ENCODE measurements around the gene TLL2.

TLL2 gene

DNA sequence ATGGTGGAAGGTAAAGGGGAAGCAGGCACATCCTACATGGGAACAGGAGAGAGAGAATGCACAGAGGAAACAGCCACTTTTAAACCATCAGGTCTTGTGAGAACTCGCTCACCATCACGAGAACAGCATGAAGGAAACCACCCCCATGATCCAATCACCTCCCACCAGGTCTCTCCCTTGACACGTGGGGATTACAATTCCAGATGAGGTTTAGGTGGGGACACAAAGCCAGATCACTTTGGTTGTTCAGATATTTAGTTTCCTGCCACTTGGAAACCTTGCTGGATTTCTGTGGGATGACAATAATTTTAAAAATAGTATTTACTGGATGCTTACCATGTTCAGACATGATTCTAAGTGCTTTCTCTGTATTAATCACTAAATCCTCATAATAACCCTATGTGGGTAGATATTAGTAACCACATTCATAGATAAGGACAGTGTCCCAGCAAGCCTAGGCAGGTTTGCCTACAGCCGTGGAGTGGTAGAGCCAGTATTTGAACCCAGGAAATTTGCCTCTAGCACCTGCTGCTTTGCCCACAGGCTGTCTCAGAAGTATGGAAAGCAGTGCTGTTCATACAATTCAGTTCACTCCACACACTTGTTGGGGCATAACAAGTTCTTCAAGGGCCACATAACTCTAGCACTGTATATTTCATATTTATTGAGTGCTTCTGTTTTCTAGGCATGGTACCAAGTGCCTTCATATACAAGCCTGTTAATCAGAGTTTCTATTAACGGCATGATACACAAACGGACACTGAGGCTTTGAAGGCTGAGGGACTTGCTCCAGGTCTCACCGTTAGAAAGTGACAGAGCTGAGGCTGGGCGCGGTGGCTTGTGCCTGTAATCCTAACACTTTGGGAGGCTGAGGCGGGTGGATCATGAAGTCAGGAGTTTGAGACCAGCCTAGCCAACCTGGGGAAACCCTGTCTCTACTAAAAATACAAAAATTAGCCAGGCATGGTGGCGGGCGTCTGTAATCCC, 8.3 kb downstream of the TLL2 start:
- DNase-seq: no peak

DNA sequence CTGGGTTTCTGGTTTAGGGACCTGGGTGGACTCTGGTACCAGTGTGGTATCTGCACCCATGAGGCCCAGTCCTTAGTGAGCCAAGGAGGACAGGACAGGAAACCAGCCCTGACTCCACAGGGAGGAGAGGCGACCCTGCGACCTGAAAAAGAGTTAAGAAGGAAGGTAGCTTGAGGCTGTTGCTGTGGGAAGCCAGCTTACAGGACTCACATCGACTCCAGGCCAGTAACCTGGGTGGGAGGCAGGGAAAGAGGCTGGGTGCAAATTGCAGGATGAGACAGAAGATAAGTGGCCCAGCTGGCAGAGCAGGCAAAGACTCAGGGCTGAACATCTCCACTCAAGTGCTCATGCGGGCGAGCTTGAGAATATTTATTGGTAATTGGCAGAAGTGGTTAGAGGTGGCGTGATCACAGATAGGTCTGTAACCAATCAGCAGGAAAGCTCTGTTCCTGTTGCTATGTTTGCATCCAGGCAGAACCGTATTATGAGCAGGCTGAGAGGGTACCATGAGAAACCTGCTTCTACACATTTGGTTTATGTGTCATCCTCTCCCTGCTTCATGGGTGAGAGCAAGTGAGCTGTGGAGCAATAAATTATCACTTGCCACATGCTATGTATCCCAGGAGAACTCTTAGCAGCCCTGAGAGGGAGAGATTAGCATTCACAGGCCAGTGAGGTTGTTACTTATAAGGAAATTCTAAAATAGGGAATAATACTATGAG, 11.0 kb downstream of the TLL2 start:
- no peak for DNase-seq

DNA sequence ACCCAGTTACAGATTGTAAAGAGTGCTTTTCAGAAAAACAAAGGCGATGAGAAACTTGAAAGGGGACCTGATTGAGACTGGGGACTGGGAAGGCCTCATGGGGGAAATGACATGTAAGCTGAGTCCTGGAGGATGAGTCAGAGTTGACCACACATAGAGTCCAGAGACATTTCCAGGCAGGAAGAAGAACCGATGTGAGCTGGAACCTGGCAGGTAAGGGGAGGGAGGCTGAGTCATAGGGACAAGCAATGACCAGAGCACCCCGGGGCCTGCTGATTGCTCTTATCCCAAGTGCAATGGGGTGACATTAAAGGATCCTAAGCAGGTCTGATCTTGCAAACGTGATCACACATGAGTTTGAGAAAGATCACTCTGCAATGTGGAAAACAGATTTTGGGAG, 11.7 kb downstream of the TLL2 start:
- DNase-seq: no peak

DNA sequence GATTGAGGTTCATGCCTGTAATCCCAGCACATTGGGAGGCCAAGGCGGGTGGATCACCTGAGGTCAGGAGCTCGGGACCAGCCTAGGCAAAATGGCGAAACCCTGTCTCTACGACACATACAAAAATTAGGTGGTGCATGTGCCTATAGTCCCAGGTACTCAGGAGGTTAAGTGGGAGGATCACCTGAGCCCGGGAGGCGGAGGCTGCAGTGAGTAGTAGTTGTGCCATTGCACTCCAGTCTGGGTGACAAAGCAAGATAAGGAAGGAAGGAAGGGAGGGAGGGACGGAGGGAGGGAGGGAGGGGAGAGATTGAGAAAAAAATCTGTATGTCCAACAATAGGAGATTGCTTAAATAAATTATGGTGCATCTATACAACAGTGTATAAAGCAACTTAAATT, 13.2 kb downstream of the TLL2 start:
- DNase-seq: no peak

DNA sequence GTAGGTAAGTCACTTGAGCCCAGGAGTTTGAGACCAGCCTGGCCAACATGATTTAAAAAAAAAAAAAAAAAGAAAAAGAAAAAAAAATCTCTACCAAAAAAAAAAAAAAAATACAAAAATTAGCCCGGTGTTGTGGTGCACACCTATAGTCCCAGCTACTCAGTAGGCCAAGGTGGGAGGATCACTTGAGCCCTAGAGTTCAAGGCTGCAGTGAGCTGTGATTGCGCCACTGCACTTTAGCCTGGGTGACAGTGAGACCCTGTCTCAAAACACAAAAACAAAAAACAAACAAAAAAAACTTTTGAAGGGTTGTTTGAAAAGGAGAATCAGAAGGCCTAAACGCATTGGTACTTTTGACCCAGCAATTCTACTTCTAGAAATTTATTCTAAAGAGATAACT, 13.7 kb downstream of the TLL2 start:
- DNase-seq: no peak

DNA sequence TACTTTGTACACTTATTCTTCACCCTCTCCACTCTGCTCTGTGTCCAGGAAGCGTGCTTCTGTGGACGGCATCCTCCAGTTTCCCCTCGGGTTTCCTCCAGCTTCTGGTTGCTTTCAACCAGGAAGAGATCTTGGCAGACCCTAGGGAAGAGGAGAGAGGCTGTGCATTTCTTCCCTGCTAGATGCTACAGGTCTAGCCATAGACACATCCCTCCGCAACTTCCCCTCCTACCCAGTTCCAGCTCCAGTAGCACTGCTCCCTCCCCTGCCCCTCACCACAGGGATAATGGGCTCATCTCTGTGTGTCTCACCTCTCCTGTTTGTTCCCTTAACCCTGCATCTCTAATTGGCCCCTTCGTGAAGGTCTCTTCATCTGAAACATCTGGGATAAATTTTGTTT, 16.3 kb downstream of the TLL2 start:
- no peak for DNase-seq

DNA sequence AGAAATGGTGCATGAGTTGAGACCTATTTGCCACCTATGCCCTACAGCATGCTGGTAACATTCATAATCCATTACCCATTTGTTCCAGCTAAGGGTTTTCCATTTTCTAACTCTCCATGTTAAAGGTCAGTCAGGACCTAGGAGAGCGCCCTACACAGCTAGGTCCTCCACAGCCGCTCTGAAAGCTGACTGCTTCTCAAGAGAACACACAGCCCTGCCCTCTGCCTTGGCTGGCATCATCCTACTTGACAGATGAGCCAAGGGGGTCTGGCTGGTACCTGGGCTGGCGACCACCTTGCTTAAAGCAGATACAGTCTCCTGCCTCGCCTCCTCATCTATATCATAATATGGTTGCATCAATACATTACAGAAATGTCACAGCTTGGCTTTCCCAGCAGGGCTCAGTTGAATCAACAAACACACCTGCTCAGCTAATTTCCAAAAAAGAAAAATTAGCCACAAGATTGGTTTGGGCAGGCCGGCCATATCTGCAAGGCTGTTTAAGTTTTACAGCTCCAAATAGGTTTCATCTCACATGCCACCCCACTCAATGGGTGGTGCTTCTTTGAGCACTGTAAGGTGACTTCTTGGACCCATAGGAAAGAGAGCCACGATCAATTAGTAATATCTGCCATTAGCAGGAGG, 17.3 kb downstream of the TLL2 start:
- DNase-seq: no peak

DNA sequence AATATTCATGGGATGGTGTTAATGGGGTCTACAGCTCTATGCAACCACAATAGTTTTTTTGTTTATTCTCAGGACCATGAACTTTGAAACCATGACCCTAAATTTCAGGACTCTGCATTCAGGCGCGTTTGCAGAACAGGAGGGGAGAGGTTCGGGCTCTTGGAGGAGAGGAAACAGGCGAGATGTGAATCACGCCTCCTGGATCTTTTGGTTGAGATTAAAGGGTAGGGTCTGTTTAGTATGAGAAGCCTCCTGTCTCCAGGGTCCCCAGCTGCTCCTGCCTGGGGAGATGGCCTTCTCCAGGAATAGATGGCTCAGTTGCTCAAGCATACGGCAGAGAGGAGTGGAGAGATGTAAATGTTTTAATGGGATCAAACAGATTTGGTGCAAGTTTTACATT, 18.2 kb downstream of the TLL2 start:
- DNase-seq: no peak

DNA sequence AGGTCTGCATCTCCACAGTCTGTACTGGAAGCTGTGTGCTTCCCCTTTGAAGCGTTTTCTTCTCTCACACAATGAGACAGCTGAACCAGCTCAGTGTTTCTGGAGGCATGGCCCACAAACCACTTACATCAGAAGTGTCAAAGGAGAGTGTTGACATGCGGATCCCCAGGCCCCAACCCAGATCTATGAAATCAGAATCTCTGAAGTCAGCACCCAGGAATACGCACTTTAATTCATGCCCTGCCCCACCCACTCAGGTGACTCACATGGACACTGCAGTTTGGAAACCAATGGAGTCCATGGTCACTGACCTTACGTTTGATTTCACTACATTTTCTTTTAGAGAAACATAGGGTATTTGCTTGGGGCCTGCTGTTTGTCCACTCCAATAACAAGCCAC, 19.0 kb downstream of the TLL2 start:
- DNase-seq: no peak

DNA sequence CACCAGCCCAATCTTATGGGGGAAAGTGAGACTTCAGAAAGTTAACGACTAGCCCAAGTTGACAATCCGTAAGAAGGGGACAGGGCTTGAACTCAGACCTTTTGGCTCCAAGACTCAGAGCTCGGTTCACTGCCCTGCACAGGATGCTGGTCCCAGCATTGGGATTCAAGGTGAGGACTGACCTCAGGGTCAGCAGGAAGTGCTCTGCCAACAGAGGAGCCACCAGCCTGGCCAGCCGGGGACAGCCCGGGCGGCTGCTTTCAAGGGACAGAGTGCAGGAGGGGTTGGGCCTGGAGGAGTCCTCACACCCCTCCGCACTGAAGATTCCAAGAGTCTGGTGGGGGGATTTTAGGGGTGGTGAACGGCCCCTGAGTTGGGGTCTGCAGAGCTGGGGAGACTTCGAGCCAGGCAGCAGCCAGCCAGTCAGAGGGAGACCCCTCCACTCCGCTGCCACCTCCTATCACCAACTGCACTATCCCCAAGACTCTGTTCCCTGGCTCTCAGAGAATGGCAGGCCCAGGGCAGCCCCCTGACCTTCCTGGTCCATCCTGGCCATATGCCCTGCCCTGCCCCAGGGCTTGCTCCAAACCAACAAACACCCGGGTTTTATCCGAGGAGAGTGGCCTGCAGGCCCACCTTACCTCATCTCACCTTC, 19.7 kb downstream of the TLL2 start:
- DNase-seq: no peak

DNA sequence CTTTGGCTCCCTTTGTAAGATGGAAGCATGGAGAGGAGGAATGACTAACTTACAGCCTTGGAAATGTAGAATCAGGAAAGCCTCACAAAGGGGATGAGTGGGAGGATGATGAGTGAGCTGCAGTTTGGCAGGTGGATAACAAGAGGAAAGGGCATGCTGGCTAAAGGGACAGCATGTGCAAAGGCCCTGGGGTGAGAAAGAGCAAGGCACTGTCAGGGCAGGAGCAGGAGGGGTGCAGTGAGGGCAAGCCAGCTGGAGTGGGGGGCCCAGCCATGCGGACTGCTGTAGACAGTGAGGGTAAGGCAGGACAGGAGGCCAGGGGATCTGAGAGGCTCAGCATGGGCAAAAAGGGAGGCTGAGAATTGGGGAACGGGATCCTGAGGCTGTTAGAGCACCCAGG, 20.5 kb downstream of the TLL2 start:
- no peak for DNase-seq

DNA sequence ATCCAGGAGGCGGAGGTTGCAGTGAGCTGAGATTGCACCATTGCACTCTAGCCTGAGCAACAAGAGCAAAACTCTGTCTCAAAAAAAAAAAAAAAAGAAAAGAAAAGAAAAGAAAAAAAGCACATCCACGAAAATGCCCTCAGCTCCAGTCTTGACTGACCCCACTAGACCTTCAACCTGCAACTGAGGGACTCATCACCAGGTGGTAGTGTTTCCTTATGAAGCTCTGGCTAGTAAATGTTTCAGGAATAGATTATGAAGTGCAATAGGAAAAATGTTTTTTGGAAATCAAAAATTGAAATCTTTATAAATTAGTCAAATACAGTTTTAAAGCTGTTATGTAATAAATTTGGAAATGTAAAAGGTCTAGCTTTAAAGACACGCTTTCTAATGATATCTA, 22.4 kb downstream of the TLL2 start:
- DNase-seq: no peak

DNA sequence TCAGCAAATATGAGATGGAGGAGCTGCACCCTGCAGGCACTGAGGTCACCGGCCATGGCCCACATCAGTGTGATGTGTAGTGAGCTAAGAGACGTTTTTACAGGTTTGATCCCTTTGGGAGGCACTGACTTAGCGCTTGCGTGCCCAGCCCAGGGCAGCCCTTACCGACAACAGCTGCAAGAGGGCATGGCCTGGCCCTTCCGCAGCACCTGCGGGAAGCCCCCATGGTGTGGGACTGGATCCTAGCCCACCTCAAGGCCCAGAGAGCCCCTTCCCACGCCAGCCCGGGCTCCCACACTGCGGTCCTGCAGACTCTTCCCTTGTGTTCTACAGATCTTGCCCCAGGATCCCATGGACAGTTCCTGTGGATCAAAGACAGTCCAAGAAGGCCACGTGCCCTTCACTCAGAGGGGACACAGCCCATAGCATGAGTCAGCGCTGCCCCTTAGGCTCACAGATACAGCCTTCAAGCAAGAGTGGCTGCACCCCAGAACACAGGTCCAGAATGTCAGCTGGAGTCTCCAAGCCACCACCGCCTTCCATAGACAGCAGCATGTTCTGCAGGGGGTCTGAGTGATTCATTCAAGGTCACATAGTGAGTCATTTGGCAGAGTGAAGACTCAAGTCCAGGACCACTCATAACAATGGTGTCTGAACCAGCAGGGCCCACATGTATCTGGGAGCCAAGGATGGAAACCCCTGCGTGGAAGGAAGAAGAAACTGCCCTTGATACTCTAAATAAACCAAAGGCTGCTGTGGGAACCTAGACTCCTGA, 25.4 kb downstream of the TLL2 start:
- DNase-seq: no peak

DNA sequence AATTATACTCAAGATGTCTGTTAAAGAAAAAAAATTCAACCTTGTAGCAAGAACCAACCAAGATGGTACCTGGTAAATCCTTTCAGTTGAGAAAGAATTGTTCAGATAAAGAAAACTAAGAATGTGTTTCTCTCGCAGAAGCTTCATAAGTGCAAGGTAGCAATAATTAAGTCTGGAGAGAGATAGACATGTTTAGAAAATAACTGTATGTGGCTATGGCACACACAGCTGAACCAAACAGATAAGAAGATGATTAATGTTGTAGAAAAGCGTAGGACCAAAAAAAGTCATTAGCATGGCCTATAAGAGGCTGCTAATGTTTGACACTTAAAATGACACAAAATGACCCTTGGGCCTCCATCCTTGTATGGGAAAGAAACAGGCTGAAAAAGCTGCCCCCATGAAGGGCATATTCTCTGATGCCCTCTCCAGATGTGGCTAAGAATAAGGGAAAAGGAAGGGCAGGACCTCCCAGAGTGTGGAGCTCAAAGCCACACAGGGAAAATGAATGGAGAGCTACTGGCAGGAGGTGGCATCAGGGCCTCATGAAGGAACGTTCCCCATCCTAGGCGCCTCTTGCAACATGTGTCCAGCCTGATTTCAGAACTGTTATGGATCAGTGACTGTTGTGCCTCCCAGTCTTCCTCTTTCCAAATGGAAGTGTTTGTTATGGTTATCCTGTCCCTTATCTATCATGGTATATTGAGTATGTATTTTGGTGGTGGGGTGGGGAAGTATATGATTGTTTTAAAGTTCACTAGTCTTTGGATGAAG, 30.7 kb downstream of the TLL2 start:
- no peak for DNase-seq

DNA sequence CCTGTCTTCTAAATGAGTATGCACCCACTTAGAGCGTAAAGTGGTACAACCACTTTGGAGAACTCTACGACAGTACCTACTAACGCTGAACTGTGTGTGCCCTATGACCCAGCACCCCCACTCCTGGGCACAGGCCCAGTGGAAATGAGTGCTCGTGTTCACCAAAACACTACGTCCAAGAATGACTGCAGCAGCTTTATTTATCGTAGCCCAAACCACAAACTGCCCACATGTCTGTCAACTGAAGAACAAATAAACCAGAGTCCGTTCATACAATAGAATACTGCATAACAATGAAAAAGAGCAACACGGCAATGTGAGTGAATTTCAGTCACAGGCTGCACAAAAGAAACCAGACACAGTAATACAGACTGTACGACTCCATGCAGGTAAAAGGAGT, 35.4 kb downstream of the TLL2 start:
- DNase-seq: no peak

DNA sequence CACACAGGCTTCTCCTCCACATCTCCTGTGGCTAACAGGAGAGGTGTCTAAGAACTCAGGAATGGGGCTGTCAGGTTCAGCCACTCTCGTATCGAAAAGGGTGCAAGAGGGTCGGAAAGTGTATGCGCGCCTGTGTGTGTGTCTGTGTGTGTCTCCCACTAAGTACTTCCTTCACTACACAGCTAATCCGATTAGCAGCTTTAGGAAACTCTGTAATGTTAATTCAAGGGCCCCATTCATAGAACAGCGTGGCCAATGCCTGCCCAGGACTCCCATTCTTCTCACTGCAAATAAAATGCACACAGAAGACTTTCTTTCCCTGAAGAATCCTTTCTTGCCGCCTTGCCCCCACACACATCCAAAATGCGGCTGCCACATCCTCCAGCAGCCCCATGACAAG, 39.9 kb downstream of the TLL2 start:
- DNase-seq: no peak

DNA sequence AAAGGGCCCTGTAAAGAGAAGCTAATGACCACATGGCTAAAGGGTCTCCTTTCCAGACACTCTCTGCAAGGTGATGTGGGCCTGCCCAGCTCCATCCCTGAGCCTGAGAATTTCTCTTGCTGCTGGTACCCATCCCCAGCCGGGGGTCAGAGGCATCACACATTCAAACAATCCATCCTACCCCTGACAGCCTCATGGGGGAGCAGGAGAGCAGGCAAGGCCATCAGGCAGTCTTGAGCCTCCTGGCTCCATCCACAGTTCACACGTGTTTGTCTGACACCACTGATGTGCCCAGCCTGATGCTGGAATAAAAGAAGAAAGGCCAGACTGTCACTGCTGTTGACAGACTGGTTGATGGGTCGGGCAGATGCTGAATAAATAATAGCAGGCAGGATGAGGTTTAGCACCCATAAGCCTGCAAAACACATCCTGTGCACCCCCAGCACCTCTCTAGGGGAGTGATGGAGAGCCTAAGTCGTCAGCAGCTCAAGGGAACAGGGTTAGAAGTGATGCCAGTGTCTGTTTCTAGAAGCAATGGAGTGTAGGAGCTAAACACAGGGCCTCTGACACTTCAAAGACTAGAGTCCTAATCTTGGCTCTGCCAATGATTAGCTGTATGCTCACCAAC, 43.5 kb downstream of the TLL2 start:
- DNase-seq: no peak

DNA sequence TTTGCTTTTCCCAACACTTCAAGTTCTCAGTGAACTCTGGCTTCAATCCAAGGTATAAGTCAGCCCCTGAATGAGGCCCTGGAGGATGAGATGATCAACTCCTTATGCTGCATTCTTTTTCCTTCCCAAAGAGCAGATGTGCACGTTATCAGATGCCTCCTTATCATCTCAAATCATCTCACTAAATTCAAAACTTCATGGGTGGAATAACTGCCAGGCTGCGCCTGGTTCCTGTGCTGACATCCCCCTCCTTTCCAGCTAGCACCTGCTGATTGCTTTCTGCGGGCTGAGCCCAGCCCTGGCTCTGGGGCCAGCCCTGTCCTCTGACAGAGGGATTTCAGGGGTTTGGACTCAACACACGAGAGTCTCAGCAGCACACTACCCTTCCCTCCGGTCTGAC, 44.9 kb downstream of the TLL2 start:
- DNase-seq: no peak

DNA sequence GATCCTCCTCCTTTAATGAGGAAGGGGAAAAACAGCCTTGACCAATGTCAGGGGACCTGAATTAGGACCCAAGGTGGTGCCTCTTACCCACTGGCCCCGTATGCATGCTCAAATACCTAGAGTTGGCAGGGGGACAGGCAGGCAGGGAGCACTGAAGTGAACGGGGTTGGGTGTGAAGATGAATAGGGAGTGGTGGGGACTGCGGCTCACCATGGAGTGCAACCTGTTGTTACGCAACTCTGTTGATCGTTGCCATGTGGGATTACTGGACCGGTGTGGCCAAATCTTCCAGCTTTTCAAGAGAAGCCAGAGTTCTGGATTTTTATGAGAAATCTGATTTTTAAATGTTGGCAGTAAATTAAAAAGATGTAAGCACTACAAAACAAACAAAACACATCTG, 48.1 kb downstream of the TLL2 start:
- DNase-seq: no peak

DNA sequence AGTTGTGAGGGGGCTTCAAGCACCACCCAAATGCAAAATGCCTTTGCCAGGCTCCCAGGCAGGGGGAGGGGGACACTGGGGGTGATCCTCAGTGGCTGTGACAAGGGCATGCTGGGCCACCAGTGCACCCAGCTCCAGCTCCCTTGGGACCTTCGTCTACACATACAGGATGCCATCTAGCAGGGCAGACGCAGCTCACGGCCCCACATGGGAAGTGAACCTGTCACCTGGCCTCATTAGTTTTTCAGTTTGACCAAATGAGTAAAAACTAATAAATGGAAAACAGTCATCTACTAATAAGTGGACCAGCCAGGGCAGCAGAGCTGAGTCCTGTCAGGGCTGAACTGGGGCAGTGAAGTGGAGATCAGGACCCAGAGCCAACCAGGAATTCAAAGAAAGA, 50.2 kb downstream of the TLL2 start:
- DNase-seq: no peak

DNA sequence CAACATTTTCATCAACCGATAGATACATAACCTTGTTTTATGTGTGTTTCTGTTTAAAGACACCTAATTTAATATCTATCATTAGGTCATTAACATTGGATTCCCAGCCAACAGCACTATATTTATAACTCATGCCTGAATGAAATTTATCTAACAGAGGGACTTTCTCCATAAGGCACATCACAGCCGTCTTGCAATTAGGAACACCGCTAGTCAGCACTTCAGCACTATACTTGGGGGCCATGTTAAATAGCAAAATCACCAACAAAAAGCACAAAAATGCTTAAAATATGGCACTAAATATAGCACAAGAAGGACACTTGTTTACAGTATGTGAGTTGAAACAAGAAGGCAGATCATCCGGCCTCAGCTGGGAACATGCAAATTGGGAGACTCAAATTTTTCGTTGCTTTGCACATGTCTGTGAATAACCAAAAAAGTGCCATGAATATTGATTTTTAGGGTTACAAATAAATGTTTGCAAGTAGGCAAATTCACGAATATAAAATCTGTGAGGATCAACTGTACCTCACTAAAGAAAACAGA, 51.0 kb downstream of the TLL2 start:
- DNase-seq: no peak

Data from NCI-H1105 (cell line).